HG02840 (cell line): ENCODE results near the gene GRIK2.

Source experiments
- ATAC-seq: cut with Tn5 transposase; IDR thresholded peaks from one replicate; pipeline ENCODE4 v1.9.1; 2021; ENCODE audit warnings: mild to moderate bottlenecking, moderate library complexity, moderate number of reproducible peaks; ENCODE audit not compliant: unreplicated experiment, low FRiP score

Gene GRIK2

DNA sequence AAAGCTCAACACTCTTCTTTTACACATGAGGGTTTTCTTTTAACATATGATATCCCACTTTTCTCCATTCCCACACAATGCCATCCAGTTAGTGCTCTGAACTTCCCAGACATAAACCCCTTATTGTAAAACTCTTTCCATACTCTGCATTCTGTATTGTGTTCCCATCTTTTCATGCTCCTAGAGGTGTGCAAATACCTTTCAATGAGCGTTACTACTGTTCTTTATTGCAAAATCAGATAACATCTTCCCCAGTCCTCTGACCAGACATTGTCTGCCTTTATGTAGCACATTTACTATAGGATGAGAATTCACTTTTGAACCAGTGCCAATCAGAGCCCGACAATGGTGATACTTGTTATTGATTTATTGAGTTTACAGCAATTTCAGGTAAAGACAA, 296.2 kb downstream of the GRIK2 start:
- no peak for ATAC-seq

- ATAC-seq = no peak
Measured at GRCh38 chr6:101700655-101701054, 307.1 kb downstream of the GRIK2 start.

DNA sequence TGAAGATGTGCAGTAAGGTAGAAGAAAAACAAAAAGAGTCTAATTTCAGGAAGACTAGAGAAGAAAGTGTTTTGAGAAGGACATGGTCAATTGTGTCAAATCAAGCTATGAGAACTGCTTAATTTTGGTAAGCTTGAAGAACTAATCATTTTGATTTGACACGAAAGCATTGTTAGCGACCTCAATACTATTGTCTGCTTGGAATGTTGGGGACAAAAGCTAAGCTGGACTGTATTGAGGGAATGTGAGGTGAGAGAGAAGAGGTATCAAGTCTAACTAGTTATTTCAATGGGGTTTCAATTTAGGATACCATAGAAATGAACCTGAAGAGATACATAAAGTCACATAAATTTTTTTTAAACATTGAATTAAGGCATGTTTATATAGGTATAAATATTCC, 309.8 kb downstream of the GRIK2 start:
- ATAC-seq = no peak

DNA sequence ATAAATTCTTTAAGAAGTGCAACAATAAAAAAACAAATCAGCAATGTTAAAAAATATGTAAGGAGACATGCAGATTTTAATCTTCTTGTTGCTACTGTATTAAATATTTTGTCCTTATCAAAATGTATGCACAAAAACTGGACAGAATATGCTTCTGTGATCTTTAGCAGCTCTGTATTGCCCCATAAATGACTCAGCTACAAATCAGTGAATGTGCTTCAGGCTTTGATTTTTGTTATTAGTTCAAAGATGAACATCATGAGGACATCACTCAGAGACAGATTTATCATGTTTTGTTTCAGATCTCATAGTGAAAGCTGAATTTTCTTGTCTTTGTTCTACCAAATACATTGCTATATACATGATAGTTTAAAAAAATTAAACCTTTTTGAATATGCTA, 312.4 kb downstream of the GRIK2 start:
- ATAC-seq = no peak

- ATAC-seq = no peak
Measured at GRCh38 chr6:101706576-101706975, 313.1 kb downstream of the GRIK2 start.

- no peak for ATAC-seq
Measured at GRCh38 chr6:101711518-101711917, 318.0 kb downstream of the GRIK2 start.

DNA sequence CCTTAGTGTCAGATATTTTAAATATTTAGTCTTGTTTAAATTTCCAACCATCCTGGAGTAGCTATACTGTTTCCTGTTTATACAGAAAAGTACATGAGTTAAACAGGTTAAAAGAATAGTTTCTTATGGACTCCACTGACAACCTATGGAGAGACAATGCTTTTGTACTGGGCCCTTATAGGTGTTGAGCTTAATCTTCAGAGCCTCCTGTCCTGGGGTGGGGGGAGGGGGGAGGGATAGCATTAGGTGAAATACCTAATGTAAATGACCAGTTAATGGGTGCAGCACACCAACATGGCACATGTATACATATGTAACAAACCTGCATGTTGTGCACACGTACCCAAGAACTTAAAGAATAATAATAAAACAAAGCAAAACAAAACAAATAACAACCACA, 322.9 kb downstream of the GRIK2 start:
- ATAC-seq = no peak

DNA sequence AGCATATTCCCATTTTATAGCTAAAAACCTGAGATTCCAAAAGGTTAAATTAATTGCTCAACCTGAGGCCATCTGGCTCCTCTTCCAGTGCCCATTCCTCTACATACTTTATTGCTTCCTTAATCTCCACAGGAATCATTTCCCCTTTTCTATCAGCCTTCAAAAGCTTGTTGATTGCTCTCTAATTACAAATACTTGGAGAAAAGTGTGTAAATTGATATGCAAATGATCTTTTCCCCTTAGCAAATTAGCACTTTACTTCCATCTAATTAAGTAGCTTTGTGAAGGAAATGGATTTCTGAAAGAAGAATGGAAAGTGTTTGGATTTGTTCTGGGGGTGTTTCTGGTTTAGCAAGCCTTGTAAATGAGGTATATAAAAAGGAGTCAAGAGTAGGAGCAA, 323.3 kb downstream of the GRIK2 start:
- no peak for ATAC-seq

DNA sequence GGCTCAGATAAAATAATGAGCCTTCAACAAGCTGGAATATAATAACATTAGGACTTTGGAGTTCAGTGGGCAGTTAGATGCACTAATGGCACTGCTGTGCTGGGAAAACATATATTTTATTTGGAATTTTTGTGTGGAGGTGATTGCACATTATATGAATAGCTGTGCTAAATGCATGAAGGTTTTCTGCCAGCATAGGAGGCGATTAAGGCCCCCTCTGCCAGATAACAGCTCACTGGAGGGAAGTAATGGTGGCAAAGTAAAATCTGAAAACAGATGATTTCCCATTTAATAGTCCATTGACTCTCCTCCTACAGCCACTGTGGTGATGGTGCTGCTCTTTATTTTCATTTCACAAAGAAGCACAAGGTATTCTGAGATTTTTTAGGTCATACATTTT, 326.0 kb downstream of the GRIK2 start:
- no peak for ATAC-seq

- ATAC-seq = no peak
Measured at GRCh38 chr6:101722471-101722870, 329.0 kb downstream of the GRIK2 start.

DNA sequence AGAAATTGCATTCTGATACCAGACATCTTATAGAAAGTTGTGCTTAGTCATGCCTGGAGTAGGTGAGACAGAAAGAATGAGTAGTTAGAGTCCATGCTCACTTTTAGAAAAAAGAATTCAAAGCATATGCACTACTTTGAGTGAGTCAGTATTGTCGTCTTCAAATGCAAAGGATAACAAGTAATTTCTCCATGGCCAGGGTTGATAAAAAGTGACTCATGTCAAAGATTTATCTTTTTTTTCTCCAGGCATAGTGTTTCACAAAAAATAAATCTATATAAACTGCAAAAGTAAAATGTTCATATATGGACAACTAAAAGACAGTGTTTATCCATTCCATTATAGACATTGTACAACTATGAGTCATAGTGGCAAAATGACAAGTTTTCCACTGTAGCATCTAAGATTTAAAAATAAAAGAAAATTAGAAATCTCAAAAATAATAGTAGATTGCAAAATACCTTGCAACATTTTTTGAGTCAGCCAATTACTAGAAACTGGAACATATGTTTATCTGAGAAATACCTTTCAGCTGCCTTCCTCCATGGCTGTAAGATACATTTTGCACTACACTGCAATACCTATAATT, 329.6 kb downstream of the GRIK2 start:
- ATAC-seq = no peak

- no peak for ATAC-seq
Measured at GRCh38 chr6:101728388-101728787, 334.9 kb downstream of the GRIK2 start.

DNA sequence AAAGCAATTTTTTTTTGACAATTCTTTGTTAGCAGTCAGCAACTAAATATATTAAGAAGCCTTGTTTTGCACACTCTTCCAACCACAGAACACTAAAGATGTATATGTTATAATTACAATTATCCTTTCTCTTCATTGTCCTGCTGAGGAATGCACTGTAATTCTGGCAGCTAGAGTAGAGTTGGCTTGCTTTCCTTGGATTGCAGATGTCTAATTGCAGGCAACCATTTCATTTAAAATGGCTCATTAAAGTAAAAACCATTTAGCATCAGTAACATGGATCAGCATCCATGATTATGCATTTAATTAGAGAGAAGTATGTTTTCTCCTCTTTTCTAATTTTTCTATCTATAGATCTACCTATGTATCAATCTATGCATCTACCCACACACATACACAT, 335.4 kb downstream of the GRIK2 start:
- ATAC-seq = no peak

GRCh38 chr6:101730954-101731353, 337.4 kb downstream of the GRIK2 start:
- no peak for ATAC-seq

GRCh38 chr6:101733899-101734298, 340.4 kb downstream of the GRIK2 start:
- no peak for ATAC-seq

- ATAC-seq = no peak
Measured at GRCh38 chr6:101738481-101738880, 345.0 kb downstream of the GRIK2 start.

DNA sequence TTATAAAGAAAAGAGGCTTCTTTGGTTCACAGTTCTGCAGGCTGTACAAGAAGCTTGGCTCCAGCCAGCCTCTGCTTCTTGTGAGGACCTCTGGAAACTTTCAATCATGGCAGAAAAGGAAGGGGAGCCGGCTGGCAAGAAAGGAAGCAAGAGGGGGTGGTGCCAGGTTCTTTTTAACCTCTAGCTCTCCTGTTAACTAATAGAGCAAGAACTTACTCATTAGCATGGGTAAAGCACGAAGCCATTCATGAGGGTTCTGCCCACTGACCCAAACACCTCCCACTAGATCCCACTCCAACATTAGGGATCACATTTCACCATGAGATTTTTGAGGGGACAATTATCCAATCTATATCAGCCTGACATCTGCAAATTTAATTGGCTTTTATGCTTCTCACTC, 347.1 kb downstream of the GRIK2 start:
- no peak for ATAC-seq

- no peak for ATAC-seq
Measured at GRCh38 chr6:101741474-101742171, 348.1 kb downstream of the GRIK2 start.

DNA sequence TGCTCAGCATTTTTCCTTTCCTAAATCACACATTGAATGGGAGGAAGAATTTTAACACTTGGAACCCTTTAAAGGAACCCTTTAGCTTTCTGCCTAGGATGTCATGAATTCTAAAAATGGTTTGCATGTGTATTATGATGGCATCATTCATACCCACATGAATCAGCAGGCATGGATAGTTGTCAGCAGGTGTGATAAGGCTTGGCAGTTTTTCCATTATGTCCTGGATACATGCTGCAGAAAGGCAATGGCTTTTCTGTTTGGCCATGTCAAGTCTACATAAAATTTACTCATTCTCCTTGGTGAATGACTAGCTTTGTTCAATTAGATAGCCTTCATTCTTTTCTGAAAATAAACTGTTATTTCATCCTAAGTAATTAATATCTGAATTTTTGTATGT, 353.7 kb downstream of the GRIK2 start:
- ATAC-seq = no peak

GRCh38 chr6:101747716-101748115, 354.2 kb downstream of the GRIK2 start:
- ATAC-seq = no peak

DNA sequence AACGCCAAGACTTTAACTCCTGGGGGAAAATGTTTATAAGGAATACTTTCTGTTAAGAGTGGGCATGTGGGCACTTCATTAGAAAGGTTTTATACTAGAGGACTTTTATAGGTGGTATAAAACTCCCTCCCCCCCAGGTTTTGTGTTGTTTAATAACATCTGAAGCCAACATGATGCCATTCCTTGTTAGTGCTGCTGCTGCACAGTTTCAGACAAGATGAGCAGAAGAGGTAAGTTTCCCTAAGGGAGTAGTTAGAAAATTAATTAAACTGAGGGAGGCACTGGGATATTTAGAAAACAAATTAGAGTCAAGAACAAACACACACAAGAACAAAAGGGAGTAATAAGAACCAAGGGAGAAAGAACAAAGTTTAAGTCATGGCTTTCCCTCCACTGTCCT, 362.4 kb downstream of the GRIK2 start:
- ATAC-seq = no peak

- ATAC-seq = no peak
Measured at GRCh38 chr6:101758368-101758767, 364.9 kb downstream of the GRIK2 start.
